Measurements from ENCODE around the gene RAB3GAP2. TPM values are rescaled to one million over a fixed set of nuclear protein-coding genes. Genes with fewer than 3 reads are reported as not detected.
"Not testable (repeated sequence)": the region's sequence is repeated elsewhere in the genome, so short reads cannot be mapped to it uniquely, and the experiment has no call there.

RAB3GAP2 gene
- total and polyA plus RNA-seq, 9 donors = 7.6 to 33.4 (median 24.3) TPM

GRCh38 chr1:220251272-220251671 is 21.0 kb downstream of the RAB3GAP2 start:
- no peak for DNase-seq
- no peaks in the 10 kb centered on the region for H3K27me3 ChIP-seq
- TF ChIP-seq, protein P1, sequence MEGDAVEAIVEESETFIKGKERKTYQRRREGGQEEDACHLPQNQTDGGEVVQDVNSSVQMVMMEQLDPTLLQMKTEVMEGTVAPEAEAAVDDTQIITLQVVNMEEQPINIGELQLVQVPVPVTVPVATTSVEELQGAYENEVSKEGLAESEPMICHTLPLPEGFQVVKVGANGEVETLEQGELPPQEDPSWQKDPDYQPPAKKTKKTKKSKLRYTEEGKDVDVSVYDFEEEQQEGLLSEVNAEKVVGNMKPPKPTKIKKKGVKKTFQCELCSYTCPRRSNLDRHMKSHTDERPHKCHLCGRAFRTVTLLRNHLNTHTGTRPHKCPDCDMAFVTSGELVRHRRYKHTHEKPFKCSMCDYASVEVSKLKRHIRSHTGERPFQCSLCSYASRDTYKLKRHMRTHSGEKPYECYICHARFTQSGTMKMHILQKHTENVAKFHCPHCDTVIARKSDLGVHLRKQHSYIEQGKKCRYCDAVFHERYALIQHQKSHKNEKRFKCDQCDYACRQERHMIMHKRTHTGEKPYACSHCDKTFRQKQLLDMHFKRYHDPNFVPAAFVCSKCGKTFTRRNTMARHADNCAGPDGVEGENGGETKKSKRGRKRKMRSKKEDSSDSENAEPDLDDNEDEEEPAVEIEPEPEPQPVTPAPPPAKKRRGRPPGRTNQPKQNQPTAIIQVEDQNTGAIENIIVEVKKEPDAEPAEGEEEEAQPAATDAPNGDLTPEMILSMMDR (IDR thresholded peaks at IDR 0.05) = no peak
- TF ChIP-seq EP300 (IDR thresholded peaks at IDR 0.05) (no peak), POLR2A (IDR thresholded peaks at IDR 0.05) (no peak)
- H3K4me3 ChIP-seq = no peak overlapping the region
- intact Hi-C loops (cut with DNase I) = no loop called here
- peaks cover 0 to 10% of the 10 kb centered on the region in 2 donors for H3K9me3 ChIP-seq
- no peaks in the 10 kb centered on the region for H3K36me3 ChIP-seq
- no peaks in the 10 kb centered on the region for H3K4me1 ChIP-seq (ENCODE audit: insufficient read depth)
- no peak overlapping the region for H3K27ac ChIP-seq

GRCh38 chr1:220250681-220251080 is 21.6 kb downstream of the RAB3GAP2 start:
- Histone ChIP-seq H3K4me3 (no peak overlapping the region), H3K36me3 (no peaks in the 10 kb centered on the region), H3K27ac (no peak overlapping the region), H3K4me1 (ENCODE audit: insufficient read depth) (no peaks in the 10 kb centered on the region), H3K9me3 (peaks cover 0 to 10% of the 10 kb centered on the region in 2 donors), H3K27me3 (no peaks in the 10 kb centered on the region)
- intact Hi-C loops (cut with DNase I) = no loop called here
- TF ChIP-seq EP300 (IDR thresholded peaks at IDR 0.05) (no peak), POLR2A (IDR thresholded peaks at IDR 0.05) (no peak)
- TF ChIP-seq, protein P1 (IDR thresholded peaks at IDR 0.05) = no peak
- no peak for DNase-seq

DNA sequence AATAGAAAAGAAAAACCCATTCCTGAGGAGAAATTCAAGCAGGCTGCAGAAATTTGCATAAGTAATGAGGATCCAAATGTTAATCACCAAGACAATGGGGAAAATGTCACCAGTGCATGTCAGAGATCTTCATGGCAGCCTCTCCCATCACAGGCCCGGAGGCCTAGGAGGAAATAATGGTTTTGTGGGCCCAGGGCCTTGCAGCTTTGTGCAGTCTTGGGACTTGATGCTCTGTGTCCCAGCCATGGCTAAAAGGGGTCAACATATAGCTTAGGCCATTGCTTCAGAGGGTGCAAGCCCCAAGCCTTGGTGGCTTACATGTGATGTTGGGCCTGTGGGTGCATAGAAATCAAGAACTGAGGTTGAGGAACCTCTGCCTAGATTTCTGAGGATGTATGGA is 22.7 kb downstream of the RAB3GAP2 start:
- no peak overlapping the region for H3K27ac ChIP-seq
- H3K27me3 ChIP-seq = no peaks in the 10 kb centered on the region
- 100% methylated on average over 1 of the region's 1 CpG for WGBS, 3 donors
- H3K4me3 ChIP-seq = no peak overlapping the region
- TF ChIP-seq, protein P1 (IDR thresholded peaks at IDR 0.05) = no peak
- intact Hi-C loops (cut with DNase I) = no loop called here
- no peaks in the 10 kb centered on the region for H3K36me3 ChIP-seq
- DNase-seq = no peak
- H3K4me1 ChIP-seq (ENCODE audit: insufficient read depth) = no peaks in the 10 kb centered on the region
- H3K9me3 ChIP-seq = peaks cover 0 to 10% of the 10 kb centered on the region in 2 donors

DNA sequence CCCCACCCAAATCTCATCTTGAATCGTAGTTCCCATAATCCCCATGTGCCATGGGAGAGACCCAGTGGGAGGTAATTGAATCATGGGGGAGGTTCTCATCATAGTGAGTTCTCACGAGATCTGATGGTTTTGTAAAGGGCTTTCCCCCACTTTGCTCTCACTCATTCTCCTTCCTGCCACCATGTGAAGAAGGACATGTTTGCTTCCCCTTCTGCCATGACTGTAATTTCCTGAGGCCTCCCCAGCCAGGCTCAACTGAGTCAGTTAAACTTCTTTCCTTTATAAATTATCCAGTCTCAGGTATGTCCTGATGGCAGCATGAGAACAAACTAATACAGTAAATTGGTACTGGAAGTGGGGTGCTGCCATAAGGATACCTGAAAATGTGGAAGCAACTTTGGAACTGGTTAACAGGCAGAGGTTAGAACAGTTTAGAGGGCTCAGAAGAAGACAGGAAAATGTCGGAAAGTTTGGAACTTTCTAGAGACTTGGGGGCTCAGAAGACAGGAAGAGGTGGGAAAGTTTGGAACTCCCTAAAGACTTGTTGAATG is 23.5 kb downstream of the RAB3GAP2 start:
- H3K4me1 ChIP-seq (ENCODE audit: insufficient read depth); H3K27me3 ChIP-seq; H3K27ac ChIP-seq; intact Hi-C loops (cut with DNase I); H3K36me3 ChIP-seq; H3K9me3 ChIP-seq; DNase-seq; H3K4me3 ChIP-seq: not testable (repeated sequence)
- WGBS, 3 donors = 97 to 98% (median 97%) methylated on average over 3 of the region's 3 CpGs

GRCh38 chr1:220245900-220246299 is 26.4 kb downstream of the RAB3GAP2 start:
- intact Hi-C loops (cut with DNase I); H3K9me3 ChIP-seq; H3K4me1 ChIP-seq (ENCODE audit: insufficient read depth); H3K27ac ChIP-seq; H3K4me3 ChIP-seq; H3K27me3 ChIP-seq; DNase-seq; H3K36me3 ChIP-seq: not testable (repeated sequence)
- 86 to 95% (median 94%) methylated on average over 5 to 6 of the region's 6 CpGs for WGBS, 3 donors

- Histone ChIP-seq H3K27ac (no peak overlapping the region), H3K36me3 (no peaks in the 10 kb centered on the region), H3K27me3 (no peaks in the 10 kb centered on the region), H3K9me3 (no peaks in the 10 kb centered on the region), H3K4me3 (no peak overlapping the region), H3K4me1 (ENCODE audit: insufficient read depth) (peaks cover 5% of the 10 kb centered on the region)
- TF ChIP-seq, protein P1 (IDR thresholded peaks at IDR 0.05) = no peak
- TF ChIP-seq EP300 (IDR thresholded peaks at IDR 0.05) = no peak
- 90 to 98% (median 96%) methylated on average over 2 of the region's 2 CpGs for WGBS, 3 donors
- intact Hi-C loops (cut with DNase I) = no loop called here
- DNase-seq = no peak
Observed at GRCh38 chr1:220243947-220244346, 28.3 kb downstream of the RAB3GAP2 start.

All from ovary (tissue), 9 donors.